DMS 273 treated with DMSO at 0.1 percent for 48 hours (cell line): ENCODE measurements around the gene AKAP12.
"Not testable (repeated sequence)": the region's sequence is repeated elsewhere in the genome, so short reads cannot be mapped to it uniquely, and the experiment has no call there.

Experiments
- DNase-seq: peaks from one replicate; lab custom pipeline; 2025; lab: John Stamatoyannopoulos, UW

Gene AKAP12

GRCh38 chr6:151382631-151383030 is 142.9 kb downstream of the AKAP12 start:
- not testable (repeated sequence) for DNase-seq

DNA sequence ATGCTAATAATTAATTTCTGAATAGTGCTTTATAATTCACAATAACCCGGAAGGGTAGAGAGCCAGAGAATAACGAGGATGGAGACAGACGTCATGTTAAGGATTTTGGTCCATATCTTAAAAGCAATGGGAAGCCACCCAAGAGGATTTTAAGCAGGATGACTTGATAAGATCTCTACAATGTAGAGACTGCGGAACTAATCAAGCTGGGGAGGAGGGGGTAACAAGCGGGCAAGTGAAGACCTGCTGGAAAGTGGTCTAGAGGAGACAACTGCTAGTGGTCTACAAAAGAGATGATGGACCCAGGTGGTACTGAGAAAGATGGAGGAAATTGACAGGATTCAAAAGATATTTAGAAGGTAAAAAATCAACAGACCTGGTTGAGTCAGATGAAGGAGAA is 144.4 kb downstream of the AKAP12 start:
- DNase-seq: no peak

GRCh38 chr6:151385177-151385576 is 145.4 kb downstream of the AKAP12 start:
- DNase-seq: no peak

DNA sequence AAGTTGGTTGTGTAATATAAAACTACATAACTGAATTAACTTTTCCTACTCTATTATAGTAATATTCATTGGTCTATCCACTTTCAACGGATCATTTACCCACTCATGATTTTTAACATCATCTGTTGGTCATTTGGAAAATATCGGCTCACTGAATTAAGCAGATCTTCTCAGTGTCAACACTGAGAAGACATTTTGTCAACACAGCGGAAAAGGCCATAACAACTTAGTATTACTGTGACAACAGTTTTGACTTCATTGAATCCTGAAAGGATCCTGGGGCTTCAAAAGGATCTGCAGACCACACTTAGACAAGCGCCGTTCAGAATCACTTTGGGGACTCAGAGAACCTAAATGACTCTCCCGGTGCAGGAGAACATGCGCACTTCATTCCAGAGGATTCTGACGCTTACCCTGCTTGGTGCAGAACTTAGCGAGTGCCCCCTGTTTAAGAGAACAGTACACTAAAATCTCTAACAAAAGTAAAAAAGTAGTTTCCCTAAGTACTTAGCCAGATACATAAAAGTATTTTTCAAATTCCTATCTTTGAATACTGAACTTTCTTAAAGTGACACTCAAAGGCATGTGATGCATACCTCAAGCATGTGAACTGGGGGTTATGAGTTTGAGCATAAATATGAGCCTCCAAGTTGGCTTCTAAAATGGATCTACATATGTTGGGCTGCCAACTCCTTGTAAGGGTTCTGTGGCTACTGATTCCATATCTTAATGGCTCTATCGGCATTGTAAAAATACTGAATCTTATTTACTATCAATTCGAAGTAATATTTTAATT is 147.6 kb downstream of the AKAP12 start:
- no peak for DNase-seq

- DNase-seq: no peak
These were observed 148.5 kb downstream of the AKAP12 start for GRCh38 chr6:151388236-151388635.

DNA sequence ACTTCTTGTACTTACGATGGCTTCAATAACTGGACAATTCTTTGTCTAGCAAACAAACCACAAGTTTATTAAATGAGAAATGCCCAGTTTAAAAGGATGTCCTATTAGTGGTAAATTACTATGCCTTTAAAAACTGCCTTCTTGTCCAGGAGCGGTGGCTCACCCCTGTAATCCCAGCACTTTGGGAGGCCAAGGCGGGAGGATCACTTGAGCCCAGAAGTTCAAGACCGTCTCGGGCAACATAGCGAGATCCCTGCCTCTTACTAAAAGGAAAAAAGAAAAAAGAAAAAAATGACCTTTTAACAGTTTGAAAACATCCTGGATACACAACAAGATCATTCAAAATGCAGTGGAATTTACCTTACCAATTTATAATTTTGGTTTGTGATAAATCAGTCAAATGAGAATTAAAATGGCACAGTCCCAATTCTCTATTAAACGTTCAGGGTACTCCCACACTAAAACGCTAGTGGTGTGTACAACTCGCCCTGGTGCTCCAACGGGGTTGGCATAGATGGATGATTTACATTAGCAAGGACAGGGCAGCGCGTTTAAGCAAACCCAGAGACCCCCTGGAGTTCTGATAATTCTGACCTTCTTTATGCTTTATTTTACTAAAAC is 149.3 kb downstream of the AKAP12 start:
- peak; percentile 53 for DNase-seq

DNA sequence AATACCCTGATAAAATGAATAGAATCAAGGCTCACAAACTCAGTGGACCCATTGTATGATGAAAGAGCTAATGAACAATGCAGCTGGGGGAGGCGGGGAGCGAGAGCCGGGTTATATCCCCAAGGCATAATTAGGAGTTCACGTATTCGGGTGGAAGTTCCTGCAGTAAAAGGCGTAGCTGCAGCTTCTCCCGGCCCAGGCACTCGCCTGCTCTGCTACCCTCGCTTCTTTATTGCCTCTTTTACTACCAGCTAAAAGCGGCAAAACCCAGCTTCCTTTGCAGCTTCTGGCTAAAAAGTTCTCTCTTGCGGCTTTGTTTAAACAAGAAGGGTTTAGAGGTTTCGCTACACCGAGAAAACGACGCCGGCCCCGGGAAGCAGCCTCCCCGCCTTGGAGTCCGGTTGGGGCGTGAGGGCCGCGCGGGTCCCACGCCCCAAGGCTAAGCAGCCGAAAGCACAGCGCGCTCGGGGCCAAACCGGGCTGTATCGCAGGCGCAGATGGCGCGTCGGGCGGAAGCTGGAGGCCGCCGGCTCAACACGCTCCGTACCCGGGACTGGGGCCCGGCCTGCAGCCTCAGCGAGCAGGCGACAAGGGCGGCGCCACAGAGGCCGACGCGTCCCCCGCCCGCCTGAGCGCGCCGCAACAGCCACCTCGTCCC is 150.0 kb downstream of the AKAP12 start:
- peak; percentile 53 for DNase-seq

- DNase-seq: peak; percentile 93
These were observed 150.6 kb downstream of the AKAP12 start for GRCh38 chr6:151390276-151390850.

GRCh38 chr6:151390851-151391470 is 151.2 kb downstream of the AKAP12 start:
- no peak for DNase-seq

- DNase-seq: peak; percentile 78
These were observed 152.0 kb downstream of the AKAP12 start, which contains the start of gene ZBTB2 for GRCh38 chr6:151391471-151392413. TSS of gene ZBTB2 (minus strand) at chr6:151391559. CDS start at chr6:151373637, 17,922 bp downstream.

DNA sequence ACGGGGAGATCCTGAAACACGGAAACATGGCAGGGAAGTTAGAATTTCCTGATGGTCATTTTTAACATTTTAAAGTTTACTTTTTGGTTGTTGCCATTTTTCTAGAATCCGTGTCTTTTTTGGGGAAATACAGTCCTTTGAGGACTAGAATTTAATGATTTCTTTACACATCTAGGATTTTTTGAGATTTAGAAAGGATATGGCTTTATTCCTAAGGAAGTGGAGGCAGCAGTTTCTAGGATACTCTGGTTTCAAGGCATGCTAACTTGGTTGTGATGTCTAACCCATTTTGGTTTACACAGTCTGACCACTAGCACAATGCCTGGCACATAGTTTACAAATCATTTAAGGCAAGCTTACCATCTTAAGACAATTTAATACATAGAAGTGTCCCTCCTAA is 152.7 kb downstream of the AKAP12 start:
- DNase-seq: no peak

DNA sequence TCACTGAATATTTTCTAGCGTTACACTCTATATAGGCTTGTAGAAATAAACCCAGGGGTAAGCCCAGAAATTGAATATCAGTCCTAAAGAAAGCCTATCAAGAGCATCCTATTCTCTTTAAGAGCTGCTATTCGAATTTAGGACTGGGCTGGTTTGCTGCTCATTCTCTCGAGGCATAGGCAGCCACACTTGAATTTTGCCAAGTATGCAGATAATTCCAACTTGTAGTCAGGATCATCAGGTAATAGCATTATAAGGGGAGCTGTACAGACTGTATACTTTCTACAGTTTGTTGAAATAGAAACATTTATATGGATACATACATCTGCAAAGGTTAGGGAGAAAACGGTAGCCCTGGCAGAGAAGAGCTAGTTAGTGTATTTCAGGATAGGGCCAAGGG is 153.6 kb downstream of the AKAP12 start:
- DNase-seq: no peak

DNA sequence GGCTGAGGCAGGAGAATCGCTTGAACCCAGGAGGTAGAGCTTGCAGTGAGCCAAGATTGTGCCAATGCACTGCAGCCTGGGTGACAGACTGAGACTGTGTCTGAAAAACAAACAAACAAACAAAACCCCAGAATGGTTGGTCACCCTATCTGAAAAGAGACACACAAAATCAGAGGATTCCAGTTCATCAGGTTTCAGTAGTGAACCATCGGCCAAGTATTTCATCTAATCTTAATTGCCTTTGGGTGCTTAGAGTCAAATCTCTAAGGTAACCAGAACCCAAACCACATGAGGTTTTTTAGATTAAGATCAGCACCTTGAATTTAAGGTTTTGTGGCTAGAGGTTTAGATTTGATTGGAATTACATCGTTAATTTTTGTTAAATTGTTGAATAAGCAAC is 159.9 kb downstream of the AKAP12 start:
- DNase-seq: no peak

GRCh38 chr6:151400473-151400872 is 160.7 kb downstream of the AKAP12 start:
- DNase-seq: no peak

DNA sequence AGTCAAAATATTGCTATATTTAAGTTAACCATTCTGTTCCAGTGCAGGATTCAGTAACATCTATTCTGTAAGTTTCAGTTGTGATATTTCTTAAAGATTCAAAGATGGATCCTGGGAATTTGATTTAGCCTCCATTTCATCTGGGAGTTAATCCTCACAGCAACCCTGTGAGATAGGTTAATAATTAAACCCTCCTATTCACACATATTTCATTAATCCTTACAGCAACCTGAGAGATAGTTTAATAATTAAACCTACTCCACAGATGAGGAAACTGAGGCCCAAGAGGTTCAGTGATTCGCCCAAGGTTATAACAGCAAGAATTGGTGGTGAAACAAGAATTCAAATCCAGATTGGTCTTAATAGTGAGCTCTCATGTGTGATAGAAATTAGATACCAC is 162.5 kb downstream of the AKAP12 start:
- DNase-seq: no peak

GRCh38 chr6:151403919-151404308 is 164.1 kb downstream of the AKAP12 start:
- DNase-seq: no peak
